Skin epidermis (tissue), 12 donors: ENCODE measurements around the gene SORCS2.

ENCODE experiments used
- H3K27ac ChIP-seq, 21 experiments: fragments of 200-600 bp; sonication (generic) in 11 of 21; one replicate each; pipeline ENCODE4 v1.5.0; 2020; ENCODE audit warnings: mild to moderate bottlenecking in 3 of 21, inconsistent platforms in 2 of 21, moderate library complexity in 2 of 21
- H3K4me3 ChIP-seq, 7 experiments: fragments of 200-600 bp; sonication (generic) in 2 of 7; one replicate each; pipeline ENCODE4 v1.5.0; 2020; ENCODE audit warnings: inconsistent platforms in 2 of 7, mild to moderate bottlenecking in 2 of 7, moderate library complexity in 1 of 7

Gene SORCS2

DNA sequence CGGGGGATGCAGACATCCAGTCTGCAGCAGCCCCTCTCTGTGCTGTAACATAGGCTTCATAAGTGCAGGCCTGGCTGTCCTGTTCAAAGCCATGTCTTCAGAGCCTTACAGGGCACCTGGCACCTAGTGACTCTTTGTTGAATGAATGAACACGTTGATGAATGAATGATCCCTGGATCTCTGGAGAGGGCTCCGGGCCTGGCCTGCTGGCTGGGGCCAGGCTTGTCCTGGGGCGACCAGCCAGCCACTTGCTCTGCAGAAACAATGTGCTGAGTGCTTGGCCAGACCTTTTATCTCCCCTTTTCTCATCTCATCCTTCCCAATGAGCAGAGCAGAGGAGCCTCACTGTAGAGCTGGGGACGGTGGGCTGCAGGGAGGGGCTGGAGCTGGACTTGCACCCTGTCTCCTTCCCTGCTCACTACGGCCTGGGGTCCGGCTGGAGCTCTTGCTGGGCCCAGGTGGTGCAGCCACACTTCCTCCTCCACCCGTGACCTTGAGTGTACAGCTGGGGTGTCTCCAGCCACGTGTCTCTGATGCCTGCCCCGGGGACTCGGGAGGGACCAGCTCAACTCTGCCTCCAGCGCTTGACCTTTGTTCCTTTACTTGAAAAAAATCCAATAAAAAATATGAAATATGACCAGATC lies 164.5 kb downstream of the SORCS2 start:
- H3K27ac ChIP-seq = no peak overlapping the region

DNA sequence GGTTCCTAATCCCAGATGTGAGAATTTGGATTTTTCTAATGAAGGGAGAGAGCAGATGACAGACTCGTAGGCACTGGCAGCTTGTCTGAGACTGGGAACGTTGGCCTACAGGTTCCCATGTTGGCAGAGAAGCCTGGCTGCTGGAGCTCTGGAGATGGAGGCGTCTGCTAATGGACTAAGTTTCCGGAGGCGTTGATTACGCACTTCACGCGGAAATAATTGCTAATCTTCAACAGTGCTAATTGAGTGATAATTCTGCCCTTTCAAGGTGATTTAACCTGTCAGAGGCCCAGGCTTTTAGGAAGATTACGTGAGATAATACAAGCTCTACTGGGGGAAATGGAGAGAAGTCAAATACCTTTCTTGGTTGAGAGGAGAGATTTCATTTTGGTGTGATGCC lies 165.0 kb downstream of the SORCS2 start:
- H3K4me3 ChIP-seq = no peak overlapping the region
- H3K27ac ChIP-seq = no peak overlapping the region

More for the DNA sequence above, 164.5 kb downstream of the SORCS2 start:
- H3K4me3 ChIP-seq = no peak overlapping the region

DNA sequence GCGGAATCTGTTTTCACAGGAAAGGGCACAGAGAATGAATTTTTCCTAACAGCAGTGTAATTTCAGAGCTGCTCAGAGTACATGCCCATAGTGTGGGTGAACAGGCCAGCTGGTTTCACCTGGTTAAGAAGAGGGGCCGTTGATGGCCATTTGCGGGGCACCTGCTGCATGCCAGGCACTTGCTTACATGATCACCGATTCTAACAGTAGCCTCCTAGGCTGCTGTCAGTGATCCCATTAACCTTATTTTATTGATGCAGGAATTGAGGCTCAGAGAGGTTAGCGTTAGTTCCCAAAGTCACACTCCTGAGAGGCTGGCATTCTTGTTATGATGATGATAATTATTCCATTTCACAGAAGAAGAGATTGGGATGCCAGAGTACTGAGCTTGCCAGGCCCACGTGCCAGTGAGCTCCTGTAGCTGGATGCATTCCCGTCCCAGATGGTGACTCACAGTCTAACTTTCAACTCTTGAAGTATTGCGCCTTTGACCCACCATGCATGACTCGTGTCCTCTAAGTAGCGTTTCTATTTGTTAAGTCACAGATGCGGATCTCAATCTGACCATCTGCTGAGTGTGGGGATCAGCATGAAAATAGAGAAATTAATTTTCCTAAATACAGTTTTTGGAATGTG lies 165.9 kb downstream of the SORCS2 start:
- no peak overlapping the region for H3K27ac ChIP-seq

DNA sequence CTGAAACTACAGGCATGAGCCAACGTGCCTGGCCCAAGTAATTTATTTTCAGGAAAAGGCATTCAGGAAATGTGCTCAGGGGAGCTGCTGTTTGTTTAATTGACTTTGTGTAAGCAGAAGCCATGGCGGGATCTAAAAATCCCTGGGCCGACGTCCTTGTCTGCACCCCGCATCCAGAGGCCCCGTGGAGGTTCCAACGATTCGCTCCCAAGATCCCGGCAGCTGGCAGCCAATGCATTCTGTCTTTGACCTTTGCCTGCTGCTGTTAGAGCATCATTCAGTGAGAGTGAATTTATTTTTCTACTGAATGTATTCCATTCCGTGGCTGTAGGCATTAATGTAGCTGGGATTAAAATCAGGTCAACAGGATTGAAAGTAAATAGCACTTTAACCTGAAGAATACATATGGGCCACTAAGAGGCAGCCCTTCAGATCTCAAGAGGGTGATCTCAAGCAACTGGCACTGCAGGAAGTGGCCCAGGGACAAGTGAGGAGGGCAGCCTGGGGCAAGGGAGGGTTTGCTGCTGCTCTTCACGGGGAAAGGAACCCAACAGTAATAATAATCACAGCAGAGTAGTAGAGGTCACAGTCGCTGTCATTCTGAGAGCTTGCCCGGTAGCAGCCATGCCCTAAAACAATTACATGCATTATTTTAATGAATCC lies 167.2 kb downstream of the SORCS2 start:
- Histone ChIP-seq H3K4me3 (no peak overlapping the region), H3K27ac (no peak overlapping the region)

More for the DNA sequence above, 165.9 kb downstream of the SORCS2 start:
- H3K4me3 ChIP-seq = no peak overlapping the region

DNA sequence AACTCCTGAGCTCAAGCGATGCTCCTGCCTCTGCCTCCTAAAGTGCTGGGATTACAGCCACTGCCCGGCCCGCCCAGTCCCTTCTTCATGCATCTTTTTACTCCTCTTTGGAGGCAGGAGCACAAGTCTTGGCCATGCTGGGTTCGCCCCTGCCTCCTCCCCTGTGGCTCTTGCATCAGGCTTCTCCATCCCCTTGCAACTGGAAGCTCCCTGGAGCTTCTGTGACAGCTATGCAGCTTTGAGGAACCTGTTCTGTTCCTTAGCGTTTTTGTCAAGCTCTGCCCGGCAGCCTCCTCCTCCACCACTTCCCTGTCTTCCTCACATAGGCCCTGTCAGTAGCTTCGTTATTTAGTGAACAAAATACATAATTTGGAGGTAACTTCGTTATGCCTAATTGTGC lies 168.5 kb downstream of the SORCS2 start:
- Histone ChIP-seq H3K4me3 (no peak overlapping the region), H3K27ac (no peak overlapping the region)

DNA sequence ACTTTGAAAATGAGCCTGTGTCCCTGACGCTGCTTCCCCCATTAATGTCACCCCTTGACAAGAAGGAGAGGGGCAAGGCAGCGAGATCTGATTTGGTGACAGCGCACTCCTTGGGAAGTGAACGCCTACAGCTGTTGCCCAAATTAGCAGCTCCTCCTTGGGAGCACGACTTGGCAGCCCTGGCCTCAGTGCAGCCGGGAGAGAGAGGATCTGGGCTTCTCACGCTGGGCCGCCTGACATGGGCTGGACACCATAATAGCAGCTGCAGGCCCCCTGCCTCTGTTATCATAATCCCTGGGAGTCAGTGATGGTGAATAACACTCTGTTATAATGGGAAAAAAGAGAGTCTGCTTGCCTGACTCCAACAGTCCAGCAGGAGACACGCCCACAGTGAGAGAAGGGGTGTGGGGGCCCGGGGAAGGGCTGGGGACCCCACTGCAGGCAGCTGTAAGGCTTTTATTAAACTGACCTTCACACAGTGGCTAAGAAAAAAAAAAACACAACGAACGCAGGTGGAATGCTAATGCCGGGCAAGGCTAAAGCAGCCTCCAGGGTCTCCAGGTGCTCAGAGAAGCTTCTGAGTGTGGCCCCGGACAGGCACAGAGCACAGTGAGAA lies 169.1 kb downstream of the SORCS2 start:
- Histone ChIP-seq H3K4me3 (no peak overlapping the region), H3K27ac (no peak overlapping the region)

DNA sequence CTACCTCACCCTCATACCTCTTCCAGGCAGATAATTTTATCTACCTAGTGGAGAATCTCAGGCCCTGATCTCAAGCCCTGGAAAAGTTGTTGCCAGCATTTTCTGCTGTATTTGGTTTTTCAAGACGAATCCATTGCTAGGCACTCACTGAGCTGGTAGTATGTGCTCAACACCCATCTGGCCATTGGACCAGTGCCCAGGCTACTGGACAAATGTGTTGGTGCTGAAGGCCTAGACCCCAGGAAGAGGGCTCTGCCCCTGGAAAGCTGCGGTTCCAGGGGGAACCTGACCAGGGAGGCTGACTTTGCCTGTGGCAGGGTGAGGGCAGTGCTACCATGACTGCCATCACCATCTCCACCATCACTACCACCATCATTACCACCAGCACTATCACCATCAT lies 170.0 kb downstream of the SORCS2 start:
- Histone ChIP-seq H3K4me3 (no peak overlapping the region), H3K27ac (no peak overlapping the region)

DNA sequence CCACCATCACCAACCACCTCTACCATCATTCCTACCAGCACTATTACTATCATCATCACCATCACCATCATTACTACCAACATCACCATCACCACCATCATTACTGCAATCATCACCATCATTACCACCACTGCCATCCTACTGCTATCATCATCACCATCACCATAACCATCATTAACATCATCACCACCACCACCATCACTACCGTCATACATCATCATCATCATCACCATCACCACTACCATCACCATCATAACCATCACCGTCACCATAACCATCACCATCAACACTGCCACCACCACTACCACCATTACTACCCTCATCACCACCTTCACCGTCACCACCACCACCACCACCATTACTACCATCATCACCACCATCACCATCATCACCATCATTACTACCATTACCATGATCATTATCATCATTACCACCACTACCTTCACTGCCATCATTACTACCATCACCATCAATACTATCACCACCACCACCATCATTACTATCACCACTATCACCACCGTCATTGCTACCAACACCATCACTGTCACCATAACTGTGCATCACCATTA lies 170.6 kb downstream of the SORCS2 start:
- H3K4me3 ChIP-seq = no peak overlapping the region
- H3K27ac ChIP-seq = no peak overlapping the region

DNA sequence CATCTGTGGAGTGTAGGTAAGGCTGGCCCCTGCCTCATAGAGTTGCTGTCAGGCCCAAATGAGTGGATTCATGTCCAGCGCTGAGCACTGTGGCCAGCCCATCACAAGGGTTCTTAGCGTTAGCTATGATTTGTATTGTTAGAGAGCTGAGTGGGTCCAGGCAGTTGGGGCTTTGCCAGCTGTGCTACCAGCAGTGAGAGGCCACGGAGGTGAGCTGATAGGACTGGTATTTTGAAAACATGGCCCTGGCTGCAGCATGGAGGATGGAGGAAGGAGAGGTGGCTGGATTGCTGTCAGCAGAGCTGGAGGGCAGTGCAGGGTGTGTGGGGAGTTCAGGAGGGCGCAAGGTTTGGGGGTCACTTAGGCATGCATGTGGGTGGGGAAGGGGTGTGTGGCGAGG lies 172.6 kb downstream of the SORCS2 start:
- H3K4me3 ChIP-seq = no peak overlapping the region
- H3K27ac ChIP-seq = no peak overlapping the region

DNA sequence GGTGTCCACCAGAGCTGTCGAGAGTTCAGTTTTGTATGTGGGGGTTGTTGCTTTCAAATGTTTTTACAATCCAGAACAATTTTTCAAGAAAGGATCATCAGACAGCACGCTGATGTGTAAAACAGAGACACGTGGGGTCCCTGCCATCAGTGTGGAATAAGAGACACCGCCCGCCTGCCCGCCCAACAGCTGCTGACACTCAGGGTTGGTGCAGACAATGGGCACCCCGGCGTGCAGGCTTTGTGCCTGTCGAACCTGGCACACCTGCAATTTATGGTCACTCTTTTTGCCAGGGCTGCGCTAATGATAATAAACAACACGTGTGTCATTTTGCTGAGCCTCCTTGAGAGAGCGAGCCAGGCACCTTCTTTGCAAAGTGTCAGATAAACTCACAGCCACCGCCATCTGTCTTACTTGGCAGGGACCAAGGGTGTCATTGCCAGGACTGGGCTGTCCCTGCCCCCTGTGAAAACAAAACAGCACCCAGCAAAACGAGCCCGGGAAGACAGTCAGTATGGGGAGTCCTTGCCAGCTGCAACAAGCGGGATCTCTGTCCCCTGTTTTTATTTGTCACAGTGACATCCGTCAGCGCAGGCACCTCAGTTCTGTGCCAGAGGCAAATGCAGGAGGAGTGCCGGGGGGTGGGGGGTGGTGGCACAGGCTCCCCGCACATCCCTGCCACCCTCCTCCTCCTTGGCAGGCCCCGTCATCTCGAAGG lies 173.3 kb downstream of the SORCS2 start:
- no peak overlapping the region for H3K4me3 ChIP-seq
- H3K27ac ChIP-seq = no peak overlapping the region

DNA sequence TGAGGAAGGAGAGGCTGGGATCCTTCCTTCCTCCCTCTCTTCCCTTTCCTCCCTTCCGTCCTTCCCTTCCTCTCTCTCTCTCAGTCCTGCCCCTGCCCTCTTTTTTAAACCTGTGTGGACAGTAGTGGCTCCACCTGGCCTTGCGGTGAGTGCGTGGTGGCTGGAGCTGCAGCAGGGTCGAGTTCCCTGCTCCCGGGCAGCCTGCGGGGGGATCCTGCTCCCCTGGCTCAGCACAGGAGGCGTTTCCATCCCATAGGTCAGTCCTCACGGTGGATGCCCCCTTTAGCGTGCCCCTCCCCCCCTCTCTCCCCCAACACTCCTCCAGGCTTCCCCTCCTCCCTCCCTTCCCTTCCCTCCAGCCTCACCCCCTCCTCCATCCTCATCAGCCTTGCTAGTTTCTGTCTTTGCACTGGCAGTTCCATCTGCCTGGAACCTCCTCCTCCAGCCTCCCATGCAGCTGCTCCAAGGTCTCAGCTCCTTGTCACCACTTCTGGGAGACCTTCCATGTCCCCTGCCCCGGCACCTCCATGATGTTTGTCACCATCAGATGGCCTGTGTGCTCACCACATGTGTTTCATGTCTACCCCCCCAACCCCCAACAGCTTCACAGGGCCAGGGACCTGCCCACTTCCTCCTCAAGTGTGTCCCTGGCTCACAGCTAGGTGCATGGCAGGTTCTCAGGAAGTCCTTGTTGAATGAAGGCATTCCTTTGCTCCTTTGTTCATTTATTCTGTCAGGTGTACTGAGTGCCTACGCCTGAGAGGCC lies 174.0 kb downstream of the SORCS2 start:
- Histone ChIP-seq H3K27ac (no peak overlapping the region), H3K4me3 (no peak overlapping the region)

DNA sequence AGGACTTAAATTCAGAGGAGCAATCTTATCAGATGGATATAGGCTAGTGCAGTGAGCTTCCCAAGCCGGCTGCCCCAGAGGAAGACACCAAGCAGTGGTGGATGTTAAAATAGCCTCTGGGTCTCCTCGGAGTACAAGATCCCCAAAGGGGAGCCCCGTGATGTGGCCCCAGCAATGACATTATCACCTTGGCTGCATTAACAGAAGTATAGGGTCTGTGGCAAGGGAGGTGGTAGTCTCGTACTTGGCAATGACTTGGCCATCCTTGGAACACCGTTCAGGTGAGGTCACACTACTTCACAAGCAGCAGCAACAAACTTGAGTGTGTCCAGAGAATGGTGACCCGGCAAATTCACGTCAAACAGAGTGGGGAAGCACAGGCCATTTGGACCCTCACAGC lies 174.6 kb downstream of the SORCS2 start:
- H3K4me3 ChIP-seq = no peak overlapping the region
- no peak overlapping the region for H3K27ac ChIP-seq

DNA sequence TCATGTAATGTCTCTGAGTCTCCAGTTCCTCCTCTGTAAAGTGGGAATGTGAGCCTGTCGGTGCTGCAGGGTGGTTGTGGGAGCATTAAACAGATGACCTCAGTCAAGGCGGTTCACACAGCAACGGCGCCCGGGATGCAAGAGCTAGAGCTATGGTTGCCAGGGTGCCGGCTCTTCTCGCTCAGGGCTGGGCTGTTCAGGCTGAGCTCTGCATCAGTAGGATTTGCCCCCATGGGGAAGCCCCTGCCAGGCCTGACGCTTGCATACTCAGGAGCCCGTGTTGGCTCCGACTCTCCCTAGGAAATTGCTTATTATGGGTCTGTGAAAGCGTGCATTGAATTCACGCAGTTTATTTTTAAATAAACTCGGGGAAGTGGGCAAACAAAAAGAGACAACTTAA lies 175.1 kb downstream of the SORCS2 start:
- Histone ChIP-seq H3K27ac (no peak overlapping the region), H3K4me3 (no peak overlapping the region)

DNA sequence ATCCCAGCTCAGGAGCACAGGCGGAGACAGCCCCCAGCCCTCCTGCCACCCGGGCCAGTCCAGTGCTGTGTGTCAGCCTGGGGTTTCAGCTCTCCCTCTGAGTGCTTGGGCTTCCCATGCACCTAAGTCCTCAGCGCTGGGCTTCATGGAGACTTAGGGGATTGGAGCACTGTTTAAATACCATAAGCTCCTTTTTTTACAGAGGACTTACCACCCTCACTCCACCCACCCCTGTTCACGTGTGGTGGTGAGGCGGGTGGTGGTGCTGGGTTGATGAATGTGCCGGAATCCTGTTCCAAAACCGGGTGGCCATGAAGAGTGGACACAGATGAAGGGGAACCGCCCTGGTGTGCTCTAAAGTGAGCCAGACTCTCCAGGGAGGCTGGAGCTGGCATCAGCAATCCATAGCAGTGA lies 175.5 kb downstream of the SORCS2 start:
- Histone ChIP-seq H3K27ac (no peak overlapping the region), H3K4me3 (no peak overlapping the region)

DNA sequence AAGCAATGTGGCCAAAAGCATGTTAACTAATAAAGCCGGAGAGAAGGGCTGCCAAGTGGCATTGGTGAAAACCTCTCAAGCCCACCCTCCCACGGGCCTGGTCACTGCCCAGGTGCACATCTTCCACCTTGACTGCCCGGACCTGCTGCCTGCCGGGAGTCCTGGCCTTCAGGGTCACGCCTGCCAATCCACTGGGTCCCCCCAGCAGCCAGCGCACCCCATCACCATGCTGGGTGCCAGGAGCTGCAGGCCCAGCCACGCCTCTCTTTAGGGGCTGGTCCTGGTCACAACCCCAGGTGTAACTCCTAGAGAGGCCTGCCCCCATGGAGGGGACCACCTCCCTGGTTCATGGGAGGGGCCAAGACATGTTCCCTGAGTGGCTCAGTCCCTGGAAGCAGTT lies 176.0 kb downstream of the SORCS2 start:
- Histone ChIP-seq H3K27ac (no peak overlapping the region), H3K4me3 (no peak overlapping the region)

DNA sequence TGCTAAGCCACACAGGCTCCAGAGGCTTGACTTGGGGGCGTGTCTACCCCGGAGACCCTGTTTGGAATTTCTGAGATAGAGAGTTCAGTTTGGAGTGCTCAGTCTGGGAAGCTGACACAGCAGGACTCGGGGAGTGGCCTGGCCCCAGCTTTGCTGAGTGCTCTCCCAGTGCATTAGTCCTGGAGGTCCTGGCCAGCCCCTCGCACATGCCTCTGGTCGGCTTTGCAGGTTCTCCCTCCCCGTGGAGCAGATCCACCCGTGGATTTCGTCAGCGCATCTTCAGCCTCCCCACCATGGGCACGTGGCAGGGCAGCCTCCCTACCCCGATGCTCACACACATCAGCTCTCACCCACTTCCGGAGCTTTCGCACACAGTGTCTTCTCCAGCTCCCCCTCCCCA lies 177.2 kb downstream of the SORCS2 start:
- Histone ChIP-seq H3K27ac (no peak overlapping the region), H3K4me3 (no peak overlapping the region)

DNA sequence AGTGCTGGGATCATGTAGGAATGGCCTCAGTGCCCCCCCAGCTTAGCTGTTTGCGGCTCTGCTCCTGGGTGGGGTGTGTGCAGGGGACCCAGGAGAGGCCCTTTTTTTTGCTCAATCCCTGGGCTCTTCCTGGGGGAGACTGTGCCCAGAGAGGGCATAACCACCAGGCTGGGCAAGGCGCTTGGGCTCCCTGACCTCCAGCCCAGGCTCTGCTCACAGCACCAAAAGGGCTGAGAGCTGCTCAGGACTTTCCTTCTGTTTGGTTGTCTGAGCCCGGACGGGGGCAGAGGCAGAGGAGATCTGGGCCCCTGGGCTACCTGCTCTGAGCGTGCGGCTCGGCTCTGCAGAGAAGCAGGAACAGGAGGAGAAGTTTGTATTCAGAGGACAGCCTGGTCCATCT lies 177.7 kb downstream of the SORCS2 start:
- Histone ChIP-seq H3K27ac (no peak overlapping the region), H3K4me3 (no peak overlapping the region)

DNA sequence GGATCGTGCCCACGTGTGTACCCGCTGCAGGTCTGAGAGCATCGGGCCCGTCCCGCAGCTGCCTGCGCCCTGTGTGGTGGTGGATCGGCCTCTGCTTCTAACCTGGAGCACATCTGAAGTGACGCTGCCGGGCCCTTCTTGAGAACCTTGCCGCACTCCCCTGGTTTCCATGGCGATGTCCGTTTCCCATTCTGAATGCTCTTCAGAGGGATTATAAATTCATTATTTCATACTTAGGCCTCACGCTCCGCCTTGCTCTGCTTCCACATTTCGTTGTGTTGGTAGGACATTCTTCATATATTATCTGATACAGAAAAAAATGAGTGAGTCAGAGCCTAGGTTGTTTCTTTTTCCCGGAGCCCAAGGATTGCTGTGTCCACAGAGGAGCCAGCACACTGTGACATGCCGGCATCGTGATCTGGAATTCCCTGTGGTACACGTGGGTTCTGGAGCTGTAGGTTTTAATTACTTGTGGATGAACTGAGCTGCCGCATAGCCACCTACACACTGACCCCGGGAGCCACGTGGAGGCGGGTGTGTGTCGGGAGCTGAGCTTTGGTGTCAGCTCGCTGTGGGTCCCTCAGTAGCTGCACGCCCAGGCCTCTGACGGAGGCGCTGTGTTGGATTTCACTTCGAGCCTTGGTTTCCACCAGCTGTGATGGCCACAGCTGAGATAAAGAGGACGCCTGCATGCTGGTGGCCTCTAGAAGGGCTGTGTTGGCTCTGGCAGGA lies 179.0 kb downstream of the SORCS2 start:
- H3K4me3 ChIP-seq = no peak overlapping the region
- H3K27ac ChIP-seq = no peak overlapping the region

DNA sequence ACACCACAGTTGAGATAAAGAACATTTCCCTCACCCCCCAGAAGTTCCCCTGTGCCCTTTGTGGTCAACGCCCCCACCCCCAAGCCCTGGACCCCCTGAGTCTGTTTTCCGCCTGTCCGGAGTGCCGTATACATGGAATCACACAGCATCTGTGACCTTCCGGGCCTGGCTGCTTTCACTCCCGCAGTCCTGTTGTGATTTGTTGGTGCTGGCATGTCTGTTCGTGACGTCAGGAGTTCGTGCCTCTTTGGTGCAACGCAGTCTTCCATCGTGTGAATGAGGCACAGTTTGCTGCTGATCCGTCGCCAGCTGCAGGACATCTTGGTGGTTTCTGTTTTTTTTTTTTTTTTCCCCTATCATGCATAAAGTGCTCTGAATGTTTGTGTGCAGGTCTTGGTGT lies 180.3 kb downstream of the SORCS2 start:
- no peak overlapping the region for H3K27ac ChIP-seq
- H3K4me3 ChIP-seq = no peak overlapping the region
